ENCODE measurements around the gene PLSCR2.
"Not testable (repeated sequence)": the region's sequence is repeated elsewhere in the genome, so short reads cannot be mapped to it uniquely, and the experiment has no call there.

- TF ChIP-seq CTCF (conservative IDR thresholded peaks at IDR 0.05; ENCODE audit: low read depth, low read length); EZH2phosphoT487 (IDR thresholded peaks at IDR 0.05; ENCODE audit: borderline replicate concordance, low read length): not testable (repeated sequence)
These were observed 29.1 kb downstream of the PLSCR2 start for GRCh38 chr3:146440310-146440709.

Data from PC-3 (cell line).